GM12878 (cell line): Measurements from ENCODE around the gene INIP. TPM values are rescaled to one million over a fixed set of nuclear protein-coding genes. Genes with fewer than 3 reads are reported as not detected.
A peak's percentile ranks its signal among the peaks of the same experiment; 100 is the strongest.

Experiments
- ATAC-seq: fragments of 200-7000 bp; cut with Tn5 transposase; 3 replicates; pipeline ENCODE4 v1.9.1; 2020; ENCODE audit warnings: mild to moderate bottlenecking, moderate library complexity
- BruUV-seq: library from RNA; stranded (reverse); fragments of 400-500 nt; replicated peaks from 2 replicates; lab custom pipeline; 2021; lab: Mats Ljungman, UMichigan
- CTCF ChIA-PET: fragments of 300-600 bp; sonication (Branson Sonifier 250); formaldehyde crosslinking; extraction: SDS; loops from one replicate; lab custom pipeline; 2021; ENCODE audit warnings: inconsistent platforms; lab: Yijun Ruan, JAX
- POLR2A ChIA-PET: fragments of 350-600 bp; formaldehyde crosslinking; extraction: SDS; loops from one replicate; lab custom pipeline; 2021; ENCODE audit warnings: inconsistent platforms; lab: Charles Lee
- RAD21 ChIA-PET: fragments of 300-600 bp; sonication (Branson Sonifier 250); formaldehyde crosslinking; loops from one replicate; lab custom pipeline; 2023; ENCODE audit warnings: antibody characterized with exemption; ENCODE audit not compliant: unreplicated experiment; lab: Charles Lee
- SMC1A ChIA-PET: fragments of 300-600 bp; sonication (Branson Sonifier 250); formaldehyde crosslinking; loops from one replicate; lab custom pipeline; 2023; ENCODE audit not compliant: unreplicated experiment, uncharacterized antibody; lab: Charles Lee
- DNase-seq: peaks from one replicate; pipeline ENCODE4 v3.0.0-alpha.2; 2011; ENCODE audit warnings: low read depth, low spot score
- FAIRE-seq: peaks from 3 replicates; lab custom pipeline; 2011; peaks lifted over from hg19 to GRCh38; lab: Jason Lieb, UNC
- H2AFZ ChIP-seq: 2 replicates; pipeline ENCODE4 v1.6.0; 2011; ENCODE audit warnings: low read depth, low read length, control low read depth; ENCODE audit not compliant: control insufficient read depth
- H3K27ac ChIP-seq: 2 replicates; pipeline ENCODE4 v1.5.1; 2011; ENCODE audit warnings: control low read depth; ENCODE audit not compliant: control insufficient read depth, insufficient read depth
- H3K27me3 ChIP-seq, 2 experiments: replicated peaks in 1 of 2; 2 replicates each; pipeline versions ENCODE4 v1.6.0 to v1.6.1; 2011; ENCODE audit warnings: low read length in 1 of 2; ENCODE audit not compliant: control insufficient read depth in 2 of 2, insufficient read depth in 2 of 2
- H3K36me3 ChIP-seq, 2 experiments: 2 replicates each; pipeline ENCODE4 v1.5.1; 2011; ENCODE audit warnings: low read length in 1 of 2; ENCODE audit not compliant: control insufficient read depth in 2 of 2, insufficient read depth in 2 of 2
- H3K4me1 ChIP-seq: 2 replicates; pipeline ENCODE4 v1.6.1; 2011; ENCODE audit warnings: mild to moderate bottlenecking, low read length, moderate library complexity, mixed read lengths; ENCODE audit not compliant: control insufficient read depth, insufficient read depth
- H3K4me2 ChIP-seq: 2 replicates; pipeline ENCODE4 v1.6.0; 2011; ENCODE audit warnings: control low read depth; ENCODE audit not compliant: control insufficient read depth, insufficient read depth
- H3K4me3 ChIP-seq: fragments of 200-600 bp; sonication (generic); 2 replicates; pipeline ENCODE4 v1.5.1; 2016
- H3K79me2 ChIP-seq: 2 replicates; pipeline ENCODE4 v1.6.0; 2011; ENCODE audit warnings: low read length; ENCODE audit not compliant: control insufficient read depth, insufficient read depth
- H3K9ac ChIP-seq: 2 replicates; pipeline ENCODE4 v1.8.0; 2011; ENCODE audit warnings: low read length, control low read depth, mixed read lengths; ENCODE audit not compliant: control insufficient read depth, insufficient read depth
- H3K9me3 ChIP-seq: replicated peaks from 3 replicates; pipeline ENCODE4 v1.5.1; 2011; ENCODE audit warnings: mild to moderate bottlenecking, low read length; ENCODE audit not compliant: control insufficient read depth, insufficient read depth
- H4K20me1 ChIP-seq: 2 replicates; pipeline ENCODE4 v1.6.0; 2011; ENCODE audit not compliant: control insufficient read depth, insufficient read depth
- ATF7 ChIP-seq: fragments of 450-650 bp; IDR thresholded peaks from 2 replicates; pipeline ENCODE4 v1.6.1; 2016; ENCODE audit warnings: low read depth, mild to moderate bottlenecking
- BCL11A ChIP-seq: IDR thresholded peaks from 2 replicates; pipeline ENCODE4 v1.6.1; 2011; ENCODE audit warnings: low read depth, low read length
- CHD4 ChIP-seq: fragments of 200-600 bp; sonication (generic); IDR thresholded peaks from 2 replicates; pipeline ENCODE4 v1.6.1; 2016; ENCODE audit warnings: mild to moderate bottlenecking
- HDGF ChIP-seq: fragments of 450-650 bp; IDR thresholded peaks from 2 replicates; pipeline ENCODE4 v1.6.1; 2016; ENCODE audit warnings: antibody characterized with exemption
- IKZF2 ChIP-seq, 2 experiments: fragments of 450-650 bp; IDR thresholded peaks; 2 replicates each; pipeline ENCODE4 v1.6.1; 2017; ENCODE audit warnings: mild to moderate bottlenecking in 2 of 2, moderate library complexity in 2 of 2
- NFIC ChIP-seq: IDR thresholded peaks from 2 replicates; pipeline ENCODE4 v1.6.1; 2012; ENCODE audit warnings: low read depth, mild to moderate bottlenecking, inconsistent platforms, low read length, moderate library complexity
- PAX8 ChIP-seq: fragments of 450-650 bp; IDR thresholded peaks from 2 replicates; pipeline ENCODE4 v1.6.1; 2017; ENCODE audit warnings: mild to moderate bottlenecking, moderate library complexity
- RUNX3 ChIP-seq: IDR thresholded peaks from 2 replicates; pipeline ENCODE4 v1.6.1; 2012; ENCODE audit warnings: low read length, inconsistent platforms
- SREBF1 ChIP-seq: IDR thresholded peaks from 2 replicates; pipeline ENCODE4 v1.6.1; 2012; ENCODE audit warnings: mild to moderate bottlenecking, low read length
- STAT1 ChIP-seq: fragments of 450-650 bp; conservative IDR thresholded peaks from 2 replicates; pipeline ENCODE4 v1.6.1; 2014; ENCODE audit warnings: antibody characterized with exemption, mild to moderate bottlenecking
- TARDBP ChIP-seq: IDR thresholded peaks from 2 replicates; pipeline ENCODE4 v1.6.1; 2016; ENCODE audit warnings: borderline replicate concordance
- ZNF207 ChIP-seq: fragments of 450-650 bp; IDR thresholded peaks from 2 replicates; pipeline ENCODE4 v1.6.1; 2014; ENCODE audit warnings: antibody characterized with exemption, mild to moderate bottlenecking, borderline replicate concordance
- WGBS: methylation state at CpG from one replicate; pipeline ENCODE4 v1.1.6; 2016; ENCODE audit warnings: low lambda C conversion rate; ENCODE audit not compliant: insufficient replicate concordance, insufficient coverage; ENCODE audit errors: missing lambda C conversion rate; 5-methylcytosine and 5-hydroxymethylcytosine counted together
- in situ Hi-C: fragments of 300-500 bp; cut with MboI; formaldehyde crosslinking; loops from 9 replicates; pipeline ENCODE4 v1.14.3; 2018; ENCODE audit warnings: mixed read lengths
- intact Hi-C: fragments of 100-400 bp; cut with micrococcal nuclease; formaldehyde crosslinking; loops from one replicate; pipeline ENCODE4 v1.14.2; 2022; ENCODE audit not compliant: unreplicated experiment
- polyA plus RNA-seq, 11 experiments: library from polyadenylated mRNA; depleted of rRNA in 4 of 11; unstranded in 6 of 11; stranded (reverse) in 5 of 11; fragments of >200 nt; fragmentation: Nextera tagmentation in 4 of 11; fragmentation: Illumina TruSeq in 1 of 11; extraction: Ambion mirVana in 4 of 11; extraction: Trizol in 1 of 11; gene quantifications; 1 replicate in 1 of 11; 2 replicates in 10 of 11; pipeline versions ENCODE4 v1.2.1 to v1.2.3, GENCODE V29; 2011 to 2016; ENCODE audit warnings: inconsistent platforms in 2 of 11, missing spikeins in 2 of 11, low read depth in 1 of 11
- total RNA-seq, 4 experiments: library from RNA; depleted of rRNA in 3 of 4; stranded (reverse); fragments of >200 nt in 3 of 4; fragmentation: Illumina TruSeq in 1 of 4; extraction: Trizol in 1 of 4; gene quantifications; 2 replicates each; pipeline versions ENCODE4 v1.2.1 to v1.2.3, GENCODE V29; 2013 to 2021
- TF ChIP-seq, protein P1 (sequence below), 3 experiments: IDR thresholded peaks in 2 of 3; conservative IDR thresholded peaks in 1 of 3; 2 replicates each; pipeline ENCODE4 v1.5.1; 2011; ENCODE audit warnings: low read depth in 3 of 3, low read length in 3 of 3, mild to moderate bottlenecking in 3 of 3, control low read depth in 2 of 3, moderate library complexity in 2 of 3, inconsistent platforms in 1 of 3, mixed read lengths in 1 of 3; ENCODE audit not compliant: control insufficient read depth in 2 of 3, insufficient read depth in 1 of 3; ENCODE audit errors: extremely low read depth in 1 of 3

Gene INIP
- total and polyA plus RNA-seq, 10 of the 15 experiments (the other 5 are each of a cell fraction or from before 2014, with no cell fraction given), result 18.9 to 66.5 (median 37.7) TPM

DNA sequence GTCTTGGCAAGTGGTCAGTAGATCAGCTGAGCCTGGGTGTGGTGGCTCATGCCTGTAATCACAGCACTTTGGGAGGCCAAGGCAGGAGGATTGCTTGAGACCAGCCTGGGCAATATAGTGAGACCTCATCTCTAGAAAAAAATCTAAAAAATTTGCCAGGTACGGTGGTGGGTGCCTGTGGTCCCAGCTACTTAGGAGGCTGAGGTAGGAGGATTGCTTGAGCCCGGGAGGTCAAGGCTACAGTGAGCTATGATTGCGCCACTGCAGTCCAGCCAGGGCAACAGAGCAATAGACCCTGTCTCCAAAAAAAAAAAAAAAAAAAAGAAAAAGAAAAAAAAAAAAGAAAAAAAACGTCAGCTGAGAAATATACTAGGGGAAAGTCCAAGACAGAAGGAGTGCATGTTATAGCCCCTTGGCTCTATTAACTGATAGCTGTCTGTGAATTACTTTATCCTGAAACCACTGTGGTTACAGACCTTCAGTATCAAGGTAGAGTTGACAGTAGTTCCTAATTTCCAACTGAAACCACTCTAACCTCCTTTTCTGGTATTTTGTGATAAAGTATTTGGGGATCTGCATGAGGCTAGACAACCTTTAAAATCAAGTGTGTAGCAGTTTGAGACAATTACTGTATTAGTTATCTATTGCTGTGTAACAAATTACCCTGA lies 2.3 kb upstream of the INIP start:
- POLR2A ChIA-PET, result interaction anchor here (0.6 to 0.7 kb wide), 3 partner anchors 92 to 266 kb away, joined by 3 to 6 read pairs (median 3); no protein-coding TSS in a partner anchor
- in situ Hi-C loops, result no loop called here

DNA sequence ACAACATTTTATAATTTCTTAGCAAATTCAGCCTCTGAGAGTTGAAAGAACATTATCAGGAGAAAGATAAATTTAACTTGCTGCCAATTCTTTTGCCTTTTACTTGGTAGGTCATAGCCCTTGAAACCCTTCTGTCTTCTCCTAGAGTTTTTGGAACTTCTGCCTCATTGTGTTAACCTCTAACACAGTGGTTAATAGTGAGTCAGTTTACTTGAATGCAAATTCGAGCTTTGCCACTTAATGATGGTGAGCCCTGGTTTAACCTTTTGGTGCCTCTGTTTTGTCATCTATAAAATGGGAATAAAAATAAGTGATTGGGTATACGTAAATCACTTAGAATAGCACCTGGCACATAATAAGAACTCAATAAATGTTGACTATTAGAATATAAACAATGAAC lies 1.8 kb upstream of the INIP start:
- peaks cover 17% of the 10 kb centered on the region for H3K4me1 ChIP-seq
- in situ Hi-C loops, result no loop called here

More for the DNA sequence above, 2.3 kb upstream of the INIP start:
- no peaks in the 10 kb centered on the region; the same call in 1 of the 3 replicates for H3K9me3 ChIP-seq
- 100% methylated on average over 1 of the region's 4 CpGs for WGBS
- TF ChIP-seq NFIC (peak; percentile 44; the same call in 1 of the 2 replicates), ZNF207 (no peak), RUNX3 (peak; percentile 77)
- RAD21 ChIA-PET, result interaction anchor here (0.7 kb wide), 1 partner anchor 341 kb away, joined by 3 read pairs; no protein-coding TSS in a partner anchor
- peaks cover 10% of the 10 kb centered on the region for H3K79me2 ChIP-seq
- no peaks in the 10 kb centered on the region for H3K36me3 ChIP-seq
- DNase-seq (no peak), FAIRE-seq (no peak), ATAC-seq (no peak)
- no peak overlapping the region for H3K27ac ChIP-seq
- CTCF ChIA-PET, result interaction anchor here (0.6 to 1.6 kb wide), 4 partner anchors 9 to 623 kb away, joined by 3 to 5 read pairs (median 4); no protein-coding TSS in a partner anchor
- H3K27me3 ChIP-seq, result no peaks in the 10 kb centered on the region
- H3K4me1 ChIP-seq, result peaks cover 19% of the 10 kb centered on the region
- H3K4me3 ChIP-seq, result no peak overlapping the region
- SMC1A ChIA-PET, result interaction anchor here (1.7 kb wide), 1 partner anchor 9 kb away, joined by 4 read pairs; no protein-coding TSS in a partner anchor
- intact Hi-C loops, result no loop called here
- H4K20me1 ChIP-seq, result no peaks in the 10 kb centered on the region
- no peak overlapping the region for H2AFZ ChIP-seq
- no TSS peak for BruUV-seq
- H3K9ac ChIP-seq, result no peak overlapping the region
- H3K4me2 ChIP-seq, result no peak overlapping the region; the same call in 1 of the 2 replicates

More for the DNA sequence above, 1.8 kb upstream of the INIP start:
- ChIA-PET SMC1A (interaction anchor here (0.9 to 3.2 kb wide), 5 partner anchors 8 to 276 kb away, joined by 3 to 10 read pairs (median 4); no protein-coding TSS in a partner anchor), CTCF (interaction anchor here (1.0 to 2.8 kb wide), 5 partner anchors 9 to 622 kb away, joined by 3 to 20 read pairs (median 4); no protein-coding TSS in a partner anchor), RAD21 (interaction anchor here (1.8 kb wide), 1 partner anchor 100 kb away, joined by 4 read pairs; no protein-coding TSS in a partner anchor), POLR2A (interaction anchor here (0.6 to 0.7 kb wide), 3 partner anchors 93 to 374 kb away, joined by 3 to 6 read pairs (median 3); no protein-coding TSS in a partner anchor)
- WGBS, result 48% methylated on average over 2 of the region's 2 CpGs
- H3K4me2 ChIP-seq, result peak overlapping the region; percentile 64
- BruUV-seq, result no TSS peak
- DNase-seq, result no peak
- no peak for TF ChIP-seq ATF7
- no peak for TF ChIP-seq PAX8
- no peak for TF ChIP-seq IKZF2 (IDR thresholded peaks at IDR 0.05)
- no peak for TF ChIP-seq CHD4
- TF ChIP-seq, protein P1, sequence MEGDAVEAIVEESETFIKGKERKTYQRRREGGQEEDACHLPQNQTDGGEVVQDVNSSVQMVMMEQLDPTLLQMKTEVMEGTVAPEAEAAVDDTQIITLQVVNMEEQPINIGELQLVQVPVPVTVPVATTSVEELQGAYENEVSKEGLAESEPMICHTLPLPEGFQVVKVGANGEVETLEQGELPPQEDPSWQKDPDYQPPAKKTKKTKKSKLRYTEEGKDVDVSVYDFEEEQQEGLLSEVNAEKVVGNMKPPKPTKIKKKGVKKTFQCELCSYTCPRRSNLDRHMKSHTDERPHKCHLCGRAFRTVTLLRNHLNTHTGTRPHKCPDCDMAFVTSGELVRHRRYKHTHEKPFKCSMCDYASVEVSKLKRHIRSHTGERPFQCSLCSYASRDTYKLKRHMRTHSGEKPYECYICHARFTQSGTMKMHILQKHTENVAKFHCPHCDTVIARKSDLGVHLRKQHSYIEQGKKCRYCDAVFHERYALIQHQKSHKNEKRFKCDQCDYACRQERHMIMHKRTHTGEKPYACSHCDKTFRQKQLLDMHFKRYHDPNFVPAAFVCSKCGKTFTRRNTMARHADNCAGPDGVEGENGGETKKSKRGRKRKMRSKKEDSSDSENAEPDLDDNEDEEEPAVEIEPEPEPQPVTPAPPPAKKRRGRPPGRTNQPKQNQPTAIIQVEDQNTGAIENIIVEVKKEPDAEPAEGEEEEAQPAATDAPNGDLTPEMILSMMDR (IDR thresholded peaks at IDR 0.05 in 2 of 3, conservative IDR thresholded peaks at IDR 0.05 in 1 of 3; ENCODE audit: control insufficient read depth in 2 of 3, extremely low read depth in 1 of 3, insufficient read depth in 1 of 3, low read depth in 3 of 3, low read length in 3 of 3), result no peak
- TF ChIP-seq BCL11A, result no peak
- no peak for TF ChIP-seq SREBF1
- TF ChIP-seq STAT1, result no peak
- TF ChIP-seq HDGF, result no peak
- TF ChIP-seq TARDBP, result no peak
- TF ChIP-seq, all 136 proteins: peak for 0
- Histone ChIP-seq H3K36me3 (no peaks in the 10 kb centered on the region), H4K20me1 (no peaks in the 10 kb centered on the region), H3K79me2 (peaks cover 10% of the 10 kb centered on the region), H3K4me3 (no peak overlapping the region), H3K9me3 (no peaks in the 10 kb centered on the region; the same call in 1 of the 3 replicates), H3K27me3 (no peaks in the 10 kb centered on the region), H3K9ac (no peak overlapping the region), H3K27ac (peak overlapping the region; percentile 40; the same call in 1 of the 2 replicates), H2AFZ (no peak overlapping the region)
- no peak for FAIRE-seq
- intact Hi-C loops, result loop anchor here (5.0 to 10.0 kb wide), 4 partner anchors 73 to 625 kb away; no protein-coding TSS in a partner anchor
- no peak for ATAC-seq
